Measurements from ENCODE around the gene PHF19.

Gene PHF19

GRCh38 chr9:120815075-120815474, 61.9 kb downstream of the PHF19 start:
- DNase-seq (ENCODE audit: low read depth in 2 of 2): no peak

GRCh38 chr9:120808931-120809330, 68.1 kb downstream of the PHF19 start:
- DNase-seq (ENCODE audit: low read depth in 2 of 2): no peak

- DNase-seq (ENCODE audit: low read depth in 2 of 2): no peak
These were observed 69.2 kb downstream of the PHF19 start for GRCh38 chr9:120807607-120808379.

Data from activated CD8-positive, alpha-beta memory T cell treated with anti-CD3 and anti-CD28 coated beads for 4 hours (primary cell).